Bronchial epithelial cell (primary cell): Measurements from ENCODE around the gene CSNK1E. TPM values are rescaled to one million over a fixed set of nuclear protein-coding genes. Genes with fewer than 3 reads are reported as not detected.

ENCODE experiments used
- DNase-seq: peaks from one replicate; pipeline ENCODE4 v3.0.0-alpha.2; 2010; ENCODE audit warnings: low read depth
- FAIRE-seq: peaks from 2 replicates; lab custom pipeline; 2011; peaks lifted over from hg19 to GRCh38; lab: Jason Lieb, UNC
- H3K27me3 ChIP-seq: 2 replicates; pipeline ENCODE4 v1.5.1; 2011; ENCODE audit warnings: low read length; ENCODE audit not compliant: control insufficient read depth, insufficient read depth
- H3K36me3 ChIP-seq: 2 replicates; pipeline ENCODE4 v1.5.1; 2011; ENCODE audit warnings: low read length; ENCODE audit not compliant: control insufficient read depth, insufficient read depth
- H3K4me3 ChIP-seq: 2 replicates; pipeline ENCODE4 v1.5.1; 2011; ENCODE audit warnings: mild to moderate bottlenecking, low read depth, low read length, control low read depth
- total RNA-seq: library from RNA; depleted of rRNA; stranded (reverse); fragments of >200 nt; gene quantifications from 2 replicates; pipeline ENCODE4 v1.2.1, GENCODE V29; 2014
- TF ChIP-seq, protein P1 (sequence below): IDR thresholded peaks from 2 replicates; pipeline ENCODE4 v1.5.1; 2011; ENCODE audit warnings: mild to moderate bottlenecking, moderate library complexity, low read length, control low read depth, inconsistent platforms; ENCODE audit not compliant: insufficient read depth, severe bottlenecking

Gene CSNK1E
- total RNA-seq, 1 donor from 2014 or later, result 181 TPM

DNA sequence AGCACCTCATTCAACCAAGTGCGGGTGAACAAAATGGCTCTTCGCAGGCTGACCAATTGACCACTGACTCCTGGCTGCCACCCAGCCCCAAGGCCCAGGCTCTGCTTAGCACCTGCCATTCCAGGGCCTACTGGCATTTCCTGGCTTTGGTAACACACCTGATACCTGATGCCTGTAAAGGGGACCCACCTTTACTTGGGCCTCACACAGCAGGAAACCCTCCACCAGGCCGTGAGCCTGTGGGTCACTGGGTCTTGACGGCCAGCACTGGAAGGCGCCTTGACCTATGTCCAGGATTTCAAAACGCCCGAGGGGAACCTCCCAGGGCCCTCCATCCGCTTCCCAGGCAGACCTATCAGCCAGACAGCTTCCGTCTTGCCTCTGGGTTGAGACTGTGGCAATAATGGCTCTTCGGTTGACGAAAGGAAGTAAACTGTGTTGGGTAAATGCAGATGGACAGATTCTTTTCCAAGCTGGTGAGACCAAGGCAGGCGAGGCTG, 27.6 kb downstream of the CSNK1E start:
- Histone ChIP-seq H3K4me3 (no peak overlapping the region), H3K36me3 (peaks cover 39% of the 10 kb centered on the region), H3K27me3 (no peaks in the 10 kb centered on the region)
- TF ChIP-seq, protein P1, sequence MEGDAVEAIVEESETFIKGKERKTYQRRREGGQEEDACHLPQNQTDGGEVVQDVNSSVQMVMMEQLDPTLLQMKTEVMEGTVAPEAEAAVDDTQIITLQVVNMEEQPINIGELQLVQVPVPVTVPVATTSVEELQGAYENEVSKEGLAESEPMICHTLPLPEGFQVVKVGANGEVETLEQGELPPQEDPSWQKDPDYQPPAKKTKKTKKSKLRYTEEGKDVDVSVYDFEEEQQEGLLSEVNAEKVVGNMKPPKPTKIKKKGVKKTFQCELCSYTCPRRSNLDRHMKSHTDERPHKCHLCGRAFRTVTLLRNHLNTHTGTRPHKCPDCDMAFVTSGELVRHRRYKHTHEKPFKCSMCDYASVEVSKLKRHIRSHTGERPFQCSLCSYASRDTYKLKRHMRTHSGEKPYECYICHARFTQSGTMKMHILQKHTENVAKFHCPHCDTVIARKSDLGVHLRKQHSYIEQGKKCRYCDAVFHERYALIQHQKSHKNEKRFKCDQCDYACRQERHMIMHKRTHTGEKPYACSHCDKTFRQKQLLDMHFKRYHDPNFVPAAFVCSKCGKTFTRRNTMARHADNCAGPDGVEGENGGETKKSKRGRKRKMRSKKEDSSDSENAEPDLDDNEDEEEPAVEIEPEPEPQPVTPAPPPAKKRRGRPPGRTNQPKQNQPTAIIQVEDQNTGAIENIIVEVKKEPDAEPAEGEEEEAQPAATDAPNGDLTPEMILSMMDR, result no peak
- no peak for FAIRE-seq
- no peak for DNase-seq

DNA sequence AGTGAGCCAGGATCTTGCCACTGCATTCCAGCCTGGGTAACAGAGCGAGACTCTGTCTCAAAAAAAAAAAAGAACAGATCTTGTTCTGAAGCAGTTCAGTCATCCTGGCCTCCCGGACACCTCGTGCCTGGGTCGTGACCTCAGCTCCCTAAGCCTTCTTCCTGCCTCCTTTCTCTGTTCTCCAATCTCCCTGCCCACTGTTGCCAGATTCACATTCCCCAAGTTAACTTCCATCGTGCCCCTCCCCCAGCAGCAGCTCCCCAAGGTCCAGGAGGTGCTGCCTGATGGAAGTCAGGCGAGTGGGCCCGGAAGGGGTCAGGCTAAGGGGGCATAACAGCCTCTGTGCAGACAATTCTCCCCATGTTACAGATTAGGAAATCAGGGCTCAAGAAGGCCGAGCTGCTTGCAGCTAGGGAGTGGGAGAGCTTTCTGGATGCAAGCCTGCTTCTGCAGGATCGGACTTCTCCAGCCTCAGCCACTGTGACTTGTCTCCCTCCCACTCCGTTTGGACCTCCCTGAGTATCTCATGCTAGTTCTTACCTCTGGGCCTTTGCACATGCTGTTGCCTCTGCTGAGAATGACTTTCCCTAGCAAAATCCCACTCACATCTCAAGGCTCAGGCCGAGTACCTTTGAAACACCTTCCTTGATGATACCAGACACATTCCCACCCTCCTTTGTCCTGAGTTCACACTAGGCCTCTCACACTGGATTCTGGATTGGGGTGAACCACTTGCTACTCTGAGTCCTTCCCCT, 30.1 kb downstream of the CSNK1E start:
- TF ChIP-seq, protein P1, result no peak
- H3K36me3 ChIP-seq, result peaks cover 14% of the 10 kb centered on the region
- H3K27me3 ChIP-seq, result no peaks in the 10 kb centered on the region
- no peak for DNase-seq
- FAIRE-seq, result peak; percentile 73
- no peak overlapping the region for H3K4me3 ChIP-seq

DNA sequence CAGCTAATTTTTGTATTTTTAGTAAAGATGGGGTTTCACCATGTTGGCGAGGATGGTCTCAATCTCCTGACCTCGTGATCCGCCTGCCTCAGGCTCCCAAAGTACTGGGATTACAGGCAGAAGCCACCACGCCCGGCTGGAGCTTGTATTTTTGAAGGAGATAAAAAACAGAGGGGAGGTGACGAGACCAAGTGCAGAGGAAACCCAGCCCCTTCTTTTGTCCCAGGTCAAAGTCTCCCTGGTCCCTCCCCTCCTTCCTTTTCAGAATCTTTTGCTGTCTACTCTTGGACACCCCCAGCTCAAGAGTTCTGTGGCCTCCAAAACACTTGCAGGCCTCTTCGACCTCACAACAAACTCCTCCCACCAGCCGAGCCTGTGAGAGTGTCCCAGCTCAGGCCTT, 32.2 kb downstream of the CSNK1E start:
- no peak for DNase-seq
- no peak for FAIRE-seq
- Histone ChIP-seq H3K36me3 (peaks cover 3% of the 10 kb centered on the region), H3K27me3 (no peaks in the 10 kb centered on the region), H3K4me3 (no peak overlapping the region)
- TF ChIP-seq, protein P1, result no peak

DNA sequence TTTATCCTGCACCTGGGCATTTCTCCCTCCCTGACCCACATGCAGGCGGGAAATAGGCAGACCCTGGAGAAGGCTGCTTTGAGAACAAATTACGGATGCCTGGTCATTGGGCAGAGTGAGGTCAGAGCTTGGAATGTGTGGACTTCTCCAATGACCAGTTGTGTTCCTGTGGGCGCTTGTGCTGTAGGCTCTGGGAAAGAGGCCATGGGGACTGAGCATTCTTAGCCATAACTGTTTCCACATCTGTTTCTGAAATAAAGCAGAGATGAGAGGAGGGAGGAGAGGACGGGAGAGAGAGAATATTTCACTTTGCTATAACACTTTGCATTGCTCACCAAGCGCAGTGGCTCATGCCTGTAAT, 33.2 kb downstream of the CSNK1E start:
- no peak overlapping the region for H3K4me3 ChIP-seq
- TF ChIP-seq, protein P1, result no peak
- FAIRE-seq (no peak), DNase-seq (no peak)
- no peaks in the 10 kb centered on the region for H3K27me3 ChIP-seq
- H3K36me3 ChIP-seq, result no peaks in the 10 kb centered on the region

DNA sequence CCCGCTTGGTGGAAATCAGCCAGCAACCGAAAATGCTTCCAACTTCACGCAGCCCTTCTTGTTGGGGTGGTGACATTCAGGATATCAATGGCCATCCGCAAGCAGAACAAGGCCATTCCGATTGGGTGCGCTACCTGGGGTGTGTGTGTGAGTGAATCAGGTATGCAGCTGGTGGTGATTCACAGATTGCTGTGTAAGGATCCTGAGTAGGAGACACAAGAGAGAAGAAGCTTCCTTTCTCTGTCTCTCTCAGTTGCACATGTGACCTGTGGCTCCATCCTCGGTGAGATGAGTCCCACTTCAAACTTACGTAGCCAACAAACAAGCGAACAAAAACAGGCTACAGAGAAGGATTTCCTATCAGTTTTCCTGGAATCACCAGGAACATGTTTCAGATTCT, 34.8 kb downstream of the CSNK1E start:
- no peak overlapping the region for H3K4me3 ChIP-seq
- FAIRE-seq (no peak), DNase-seq (peak; percentile 60)

More for the DNA sequence above, 34.8 kb downstream of the CSNK1E start:
- Histone ChIP-seq H3K27me3 (no peaks in the 10 kb centered on the region), H3K36me3 (no peaks in the 10 kb centered on the region)
- TF ChIP-seq, protein P1, result no peak
